HFFc6 (cell line): Measurements from ENCODE around the gene TMEM192. TPM values are rescaled to one million over a fixed set of nuclear protein-coding genes. Genes with fewer than 3 reads are reported as not detected.
"Not testable (repeated sequence)": the region's sequence is repeated elsewhere in the genome, so short reads cannot be mapped to it uniquely, and the experiment has no call there.

Source experiments
- DNase-seq: peaks from one replicate; pipeline ENCODE4 v3.0.0-alpha.2; 2018
- H3K27ac Mint-ChIP-seq: 2 replicates; pipeline ENCODE4 v1.8.0; 2020; ENCODE audit warnings: mild to moderate bottlenecking, mixed read lengths
- H3K27me3 Mint-ChIP-seq: 2 replicates; pipeline ENCODE4 v1.8.0; 2021; ENCODE audit warnings: mild to moderate bottlenecking, moderate library complexity, mixed read lengths; ENCODE audit not compliant: insufficient read depth
- H3K36me3 Mint-ChIP-seq: 2 replicates; pipeline ENCODE4 v1.8.0; 2021; ENCODE audit warnings: low read depth, mixed read lengths
- H3K4me1 Mint-ChIP-seq: 2 replicates; pipeline ENCODE4 v1.8.0; 2020; ENCODE audit warnings: low read depth, mixed read lengths
- H3K4me3 Mint-ChIP-seq: 2 replicates; pipeline ENCODE4 v1.8.0; 2020; ENCODE audit warnings: mild to moderate bottlenecking, moderate library complexity, mixed read lengths
- H3K9me3 Mint-ChIP-seq: 2 replicates; pipeline ENCODE4 v1.8.0; 2020; ENCODE audit warnings: mild to moderate bottlenecking, mixed read lengths
- total RNA-seq, 6 experiments: library from RNA; stranded (reverse); fragmentation: NEBNext Ultra II Directional; extraction: Animal tissue kit (Norgen Biotek cat#: 25700); gene quantifications; 2 replicates in 1 of 6; 3 replicates in 5 of 6; pipeline ENCODE4 v1.2.3, GENCODE V29; 2021
- TF ChIP-seq, protein P1 (sequence below): fragments of 200-600 bp; sonication (generic); IDR thresholded peaks from 2 replicates; pipeline ENCODE4 v1.5.0; 2021; ENCODE audit warnings: antibody characterized with exemption, mild to moderate bottlenecking

The TMEM192 gene
- total RNA-seq, 6 experiments from 2014 or later: 11.5 to 16.3 (median 15.7) TPM

DNA sequence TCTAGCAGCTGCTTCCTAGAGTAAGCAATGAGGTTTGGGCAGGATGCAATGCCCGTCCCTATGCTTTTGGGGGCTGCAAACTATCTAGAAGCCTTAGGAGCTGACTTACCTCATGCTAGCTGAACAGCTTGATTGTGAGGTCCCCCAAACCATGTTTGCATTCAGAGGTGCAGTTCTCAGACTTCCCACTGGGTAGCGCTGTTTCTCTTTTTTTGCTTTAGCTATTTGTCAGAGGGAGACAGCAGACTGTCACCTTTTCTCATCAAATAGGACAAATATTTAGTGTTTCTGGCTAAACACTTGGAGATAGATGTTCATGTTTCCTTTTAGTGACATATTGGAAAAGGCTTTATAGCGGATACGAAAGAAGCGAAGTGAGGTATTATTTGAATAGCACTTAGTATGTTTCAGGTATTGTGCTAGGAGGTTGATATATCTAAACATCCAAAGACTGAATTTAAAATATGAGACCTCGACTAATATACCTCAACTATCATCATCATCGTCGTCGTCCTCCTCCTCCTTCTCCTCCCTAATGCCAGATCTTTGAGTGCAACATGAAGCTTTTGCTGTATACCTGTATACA lies 18.7 kb upstream of the TMEM192 start:
- no peak overlapping the region for H3K4me3 Mint-ChIP-seq
- H3K9me3 Mint-ChIP-seq: no peaks in the 10 kb centered on the region
- TF ChIP-seq, protein P1, sequence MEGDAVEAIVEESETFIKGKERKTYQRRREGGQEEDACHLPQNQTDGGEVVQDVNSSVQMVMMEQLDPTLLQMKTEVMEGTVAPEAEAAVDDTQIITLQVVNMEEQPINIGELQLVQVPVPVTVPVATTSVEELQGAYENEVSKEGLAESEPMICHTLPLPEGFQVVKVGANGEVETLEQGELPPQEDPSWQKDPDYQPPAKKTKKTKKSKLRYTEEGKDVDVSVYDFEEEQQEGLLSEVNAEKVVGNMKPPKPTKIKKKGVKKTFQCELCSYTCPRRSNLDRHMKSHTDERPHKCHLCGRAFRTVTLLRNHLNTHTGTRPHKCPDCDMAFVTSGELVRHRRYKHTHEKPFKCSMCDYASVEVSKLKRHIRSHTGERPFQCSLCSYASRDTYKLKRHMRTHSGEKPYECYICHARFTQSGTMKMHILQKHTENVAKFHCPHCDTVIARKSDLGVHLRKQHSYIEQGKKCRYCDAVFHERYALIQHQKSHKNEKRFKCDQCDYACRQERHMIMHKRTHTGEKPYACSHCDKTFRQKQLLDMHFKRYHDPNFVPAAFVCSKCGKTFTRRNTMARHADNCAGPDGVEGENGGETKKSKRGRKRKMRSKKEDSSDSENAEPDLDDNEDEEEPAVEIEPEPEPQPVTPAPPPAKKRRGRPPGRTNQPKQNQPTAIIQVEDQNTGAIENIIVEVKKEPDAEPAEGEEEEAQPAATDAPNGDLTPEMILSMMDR: peak; percentile 98
- H3K27me3 Mint-ChIP-seq: peaks cover 6% of the 10 kb centered on the region; the same call in 1 of the 2 replicates
- no peaks in the 10 kb centered on the region for H3K36me3 Mint-ChIP-seq
- no peak overlapping the region for H3K27ac Mint-ChIP-seq
- H3K4me1 Mint-ChIP-seq: no peaks in the 10 kb centered on the region
- DNase-seq: peak; percentile 48

DNA sequence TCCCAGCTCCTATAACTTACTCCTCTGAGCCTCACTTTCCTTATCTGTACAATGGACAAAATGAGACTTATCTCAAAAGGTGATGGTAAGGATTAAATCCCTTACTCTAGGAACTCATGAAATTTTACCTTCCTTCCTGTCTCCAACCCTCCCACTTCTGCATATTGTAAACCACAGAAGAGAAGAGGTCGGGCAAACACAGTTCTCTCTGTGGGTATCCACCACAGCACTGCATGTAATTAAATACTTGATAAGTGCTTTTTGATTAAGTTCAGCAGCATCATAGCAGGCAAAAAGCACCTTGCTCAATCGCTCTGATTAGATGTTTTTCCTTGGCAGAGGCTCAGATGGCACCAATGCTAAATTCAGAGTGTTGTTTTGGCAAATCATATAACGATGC lies 17.3 kb upstream of the TMEM192 start:
- H3K4me3 Mint-ChIP-seq: no peak overlapping the region
- no peaks in the 10 kb centered on the region for H3K9me3 Mint-ChIP-seq
- no peak for DNase-seq
- no peak overlapping the region for H3K27ac Mint-ChIP-seq
- H3K36me3 Mint-ChIP-seq: no peaks in the 10 kb centered on the region
- H3K4me1 Mint-ChIP-seq: no peaks in the 10 kb centered on the region
- TF ChIP-seq, protein P1: no peak
- peaks cover 9% of the 10 kb centered on the region; the same call in 1 of the 2 replicates for H3K27me3 Mint-ChIP-seq

DNA sequence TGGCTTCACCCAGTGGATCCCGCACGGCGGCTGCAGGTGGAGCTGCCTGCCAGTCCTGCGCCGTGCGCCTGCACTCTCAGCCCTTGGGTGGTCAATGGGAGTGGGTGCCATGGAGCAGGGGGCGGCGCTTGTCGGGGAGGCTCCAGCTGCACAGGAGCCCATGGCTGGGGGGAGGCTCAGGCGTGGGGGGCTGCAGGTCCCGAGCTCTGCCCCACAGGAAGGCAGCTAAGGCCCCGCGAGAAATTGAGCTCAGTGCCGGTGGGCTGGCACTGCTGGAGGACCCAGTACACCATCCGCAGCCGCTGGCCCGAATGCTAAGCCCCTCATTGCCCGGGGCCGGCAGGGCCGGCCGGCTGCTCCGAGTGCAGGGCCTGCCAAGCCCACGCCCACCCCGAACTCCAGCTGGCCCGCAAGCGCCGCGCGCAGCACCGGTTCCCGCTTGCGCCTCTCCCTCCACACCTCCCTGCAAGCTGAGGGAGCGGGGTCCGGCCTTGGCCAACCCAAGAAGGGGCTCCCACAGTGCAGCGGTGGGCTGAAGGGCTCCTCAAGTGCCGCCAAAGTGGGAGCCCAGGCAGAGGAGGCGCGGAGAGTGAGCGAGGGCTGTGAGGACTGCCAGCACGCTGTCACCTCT lies 13.3 kb upstream of the TMEM192 start:
- H3K4me1 Mint-ChIP-seq, H3K27me3 Mint-ChIP-seq, DNase-seq, H3K36me3 Mint-ChIP-seq, H3K4me3 Mint-ChIP-seq, H3K27ac Mint-ChIP-seq, H3K9me3 Mint-ChIP-seq: not testable (repeated sequence)

DNA sequence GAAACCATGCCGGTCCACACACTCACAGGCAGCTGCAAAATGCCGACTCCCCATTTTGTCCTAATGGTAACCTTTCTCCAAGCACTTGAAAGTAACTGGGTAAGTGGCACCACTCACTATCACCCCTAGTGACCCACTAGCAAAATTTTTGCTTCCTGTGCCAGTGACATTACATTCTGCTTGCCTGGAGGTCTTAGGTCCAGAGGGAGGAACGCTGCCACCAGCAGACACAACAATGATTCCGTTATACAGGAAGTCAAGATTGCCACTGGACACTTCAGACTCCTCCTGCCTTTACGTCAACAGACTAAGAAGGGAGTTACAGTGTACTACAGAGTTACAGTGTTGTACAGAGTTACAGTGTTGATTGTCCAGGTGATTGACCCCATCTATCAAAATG lies 11.8 kb upstream of the TMEM192 start:
- Mint-ChIP-seq H3K27ac (no peak overlapping the region), H3K4me3 (no peak overlapping the region), H3K36me3 (no peaks in the 10 kb centered on the region), H3K27me3 (peaks cover 7% of the 10 kb centered on the region; the same call in 1 of the 2 replicates), H3K9me3 (no peaks in the 10 kb centered on the region), H3K4me1 (no peaks in the 10 kb centered on the region)
- TF ChIP-seq, protein P1: no peak
- no peak for DNase-seq

DNA sequence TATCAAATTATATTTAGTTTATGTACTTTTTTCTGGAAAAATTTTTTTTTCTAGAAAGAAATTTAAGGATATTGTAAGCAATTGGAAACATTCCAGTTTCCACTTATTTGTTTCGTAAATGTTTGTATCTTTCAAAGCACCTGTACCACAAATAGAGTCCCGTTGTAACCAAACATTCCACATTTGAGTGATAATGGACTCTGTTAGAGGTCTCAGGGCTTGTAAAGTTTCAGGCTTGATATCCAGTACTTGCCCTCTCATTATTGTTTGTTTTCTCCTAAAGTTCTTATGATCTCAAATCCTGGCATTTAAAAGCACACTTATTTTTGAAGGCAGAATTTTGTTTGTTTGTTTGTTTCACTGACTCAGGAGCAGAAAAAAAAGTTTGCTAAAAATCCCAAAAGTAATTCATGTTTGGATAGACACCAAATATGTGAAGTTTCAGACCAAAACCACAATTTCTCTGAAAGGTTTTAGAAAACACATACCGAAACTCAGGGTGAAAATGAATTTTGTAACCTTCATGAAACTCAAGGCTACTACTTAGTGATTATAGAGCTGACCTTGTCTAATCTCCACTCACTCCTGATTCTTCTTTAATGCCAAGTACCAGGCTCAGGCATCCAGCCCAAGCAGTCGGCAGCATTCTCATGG lies 5.7 kb upstream of the TMEM192 start:
- Mint-ChIP-seq H3K9me3 (no peaks in the 10 kb centered on the region), H3K4me3 (no peak overlapping the region), H3K4me1 (peaks cover 7% of the 10 kb centered on the region), H3K27me3 (peaks cover 12% of the 10 kb centered on the region), H3K36me3 (no peaks in the 10 kb centered on the region), H3K27ac (no peak overlapping the region)
- no peak for DNase-seq
- TF ChIP-seq, protein P1: no peak

DNA sequence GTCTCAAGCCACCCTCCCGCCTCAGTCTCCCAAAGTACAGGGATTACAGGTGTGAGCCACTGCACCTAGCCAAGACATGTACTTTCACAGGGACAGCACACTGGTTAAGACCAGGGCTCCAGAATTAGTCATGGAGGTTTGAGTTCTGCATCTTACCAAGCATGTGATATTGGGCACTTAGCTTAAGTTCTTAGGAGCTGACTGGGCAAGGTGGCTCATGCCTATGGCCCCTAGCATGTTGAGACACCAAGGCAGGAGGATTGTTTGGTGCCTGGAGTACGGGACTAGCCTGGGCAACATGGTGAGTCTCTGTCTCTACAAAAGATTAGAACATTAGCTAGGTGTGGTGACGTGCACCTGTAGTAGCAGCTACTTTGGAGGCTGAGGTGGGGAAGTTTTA lies 2.6 kb upstream of the TMEM192 start:
- Mint-ChIP-seq H3K4me3 (no peak overlapping the region), H3K27ac (no peak overlapping the region), H3K27me3 (peaks cover 12% of the 10 kb centered on the region), H3K9me3 (no peaks in the 10 kb centered on the region), H3K4me1 (peaks cover 21% of the 10 kb centered on the region), H3K36me3 (no peaks in the 10 kb centered on the region)
- TF ChIP-seq, protein P1: no peak
- DNase-seq: no peak
